PC-3 (cell line): Measurements from ENCODE around the gene TMEM131. TPM values are rescaled to one million over a fixed set of nuclear protein-coding genes. Genes with fewer than 3 reads are reported as not detected.

Source experiments
- ATAC-seq: fragments of 200-7000 bp; cut with Tn5 transposase; 2 replicates; pipeline ENCODE4 v1.9.1; 2020; ENCODE audit warnings: mild to moderate bottlenecking, moderate library complexity
- BruUV-seq: library from RNA; stranded (reverse); fragments of 400-500 nt; replicated peaks from 2 replicates; lab custom pipeline; 2021; lab: Mats Ljungman, UMichigan
- CTCF ChIA-PET: fragments of 300-600 bp; sonication (Branson Sonifier 250); formaldehyde crosslinking; loops from one replicate; lab custom pipeline; 2022; ENCODE audit warnings: antibody characterized with exemption; lab: Charles Lee
- POLR2A ChIA-PET: fragments of 300-600 bp; sonication (Branson Sonifier 250); formaldehyde crosslinking; loops from one replicate; lab custom pipeline; 2022; ENCODE audit warnings: antibody characterized with exemption; ENCODE audit not compliant: unreplicated experiment; lab: Charles Lee
- DNase-seq: peaks from one replicate; pipeline ENCODE4 v3.0.0-alpha.2; 2015
- H2AFZ ChIP-seq: fragments of 300-600 bp; sonication (generic); 2 replicates; pipeline ENCODE4 v1.6.0; 2016; ENCODE audit warnings: antibody characterized with exemption, low read length
- H3F3A ChIP-seq: fragments of 300-600 bp; sonication (generic); one replicate; pipeline ENCODE4 v1.6.0; 2017; ENCODE audit warnings: antibody characterized with exemption, low read length, control low read depth, mild to moderate bottlenecking; ENCODE audit not compliant: unreplicated experiment
- H3K27ac ChIP-seq: fragments of 300-600 bp; sonication (generic); 2 replicates; pipeline ENCODE4 v1.5.1; 2016; ENCODE audit warnings: mild to moderate bottlenecking, low read length
- H3K27me3 ChIP-seq: fragments of 300-600 bp; sonication (generic); 2 replicates; pipeline ENCODE4 v1.6.1; 2016; ENCODE audit warnings: low read length, mixed read lengths
- H3K36me3 ChIP-seq: fragments of 300-600 bp; sonication (generic); 2 replicates; pipeline ENCODE4 v1.6.1; 2016; ENCODE audit warnings: low read depth, mixed run types, low read length, mixed read lengths
- H3K4me1 ChIP-seq: fragments of 300-600 bp; sonication (generic); 2 replicates; pipeline ENCODE4 v1.5.1; 2016; ENCODE audit warnings: low read length; ENCODE audit not compliant: insufficient read depth
- H3K4me2 ChIP-seq: fragments of 300-600 bp; sonication (generic); 2 replicates; pipeline ENCODE4 v1.6.0; 2016; ENCODE audit warnings: low read length
- H3K4me3 ChIP-seq: fragments of 300-600 bp; sonication (generic); 2 replicates; pipeline ENCODE4 v1.5.1; 2016; ENCODE audit warnings: mild to moderate bottlenecking, low read length, mixed read lengths
- H3K79me2 ChIP-seq: fragments of 300-600 bp; sonication (generic); 2 replicates; pipeline ENCODE4 v1.6.1; 2017; ENCODE audit warnings: low read length, mixed read lengths
- H3K9ac ChIP-seq: fragments of 300-600 bp; sonication (generic); 2 replicates; pipeline ENCODE4 v1.6.0; 2016; ENCODE audit warnings: mild to moderate bottlenecking, low read length
- H3K9me2 ChIP-seq: fragments of 300-600 bp; sonication (generic); replicated peaks from 2 replicates; pipeline ENCODE4 v1.6.1; 2016; ENCODE audit warnings: mixed run types, low read length, mixed read lengths
- H3K9me3 ChIP-seq: fragments of 300-600 bp; sonication (generic); 2 replicates; pipeline ENCODE4 v1.6.1; 2016; ENCODE audit warnings: low read length, mixed read lengths
- H4K20me1 ChIP-seq: fragments of 300-600 bp; sonication (generic); 2 replicates; pipeline ENCODE4 v1.6.1; 2016; ENCODE audit warnings: low read length, mixed read lengths
- CTCF ChIP-seq: fragments of 300-600 bp; sonication (generic); conservative IDR thresholded peaks from 2 replicates; pipeline ENCODE4 v1.5.1; 2017; ENCODE audit warnings: antibody characterized with exemption, low read depth, mild to moderate bottlenecking, low read length
- EZH2 ChIP-seq: fragments of 300-600 bp; sonication (generic); IDR thresholded peaks from one replicate; pipeline ENCODE4 v1.6.1; 2017; ENCODE audit warnings: antibody characterized with exemption, mild to moderate bottlenecking, low read length; ENCODE audit not compliant: unreplicated experiment
- EZH2phosphoT487 ChIP-seq: fragments of 300-600 bp; sonication (generic); IDR thresholded peaks from 2 replicates; pipeline ENCODE4 v1.6.1; 2018; ENCODE audit warnings: mild to moderate bottlenecking, antibody characterized with exemption, low read length, borderline replicate concordance
- intact Hi-C: fragments of 100-400 bp; cut with micrococcal nuclease; formaldehyde crosslinking; loops from 2 replicates; pipeline ENCODE4 v1.9.0; 2023
- total RNA-seq: library from RNA; depleted of rRNA; stranded (reverse); fragments of >200 nt; gene quantifications from 2 replicates; pipeline ENCODE4 v1.2.3, GENCODE V29; 2014

The TMEM131 gene
- total RNA-seq, 1 experiment from 2014 or later = 21.1 TPM

- peaks cover 72% of the 10 kb centered on the region for H3K79me2 ChIP-seq
- H3K9me2 ChIP-seq = no peaks in the 10 kb centered on the region
- H3F3A ChIP-seq = no peaks in the 10 kb centered on the region
- H3K4me3 ChIP-seq = no peak overlapping the region
- intact Hi-C loops = no loop called here
- ChIA-PET POLR2A (no interaction called here), CTCF (no interaction called here)
- ATAC-seq = no peak
- no peak for DNase-seq
- no TSS peak for BruUV-seq
- no peaks in the 10 kb centered on the region for H3K9me3 ChIP-seq
- H3K27me3 ChIP-seq = no peaks in the 10 kb centered on the region
- H2AFZ ChIP-seq = no peak overlapping the region
- H3K9ac ChIP-seq = no peak overlapping the region
- TF ChIP-seq CTCF (no peak), EZH2 (no peak), EZH2phosphoT487 (no peak)
- no peak overlapping the region for H3K4me2 ChIP-seq
- peaks cover 4% of the 10 kb centered on the region; the same call in 1 of the 2 replicates for H3K4me1 ChIP-seq
- H3K27ac ChIP-seq = no peak overlapping the region
- peaks cover 8% of the 10 kb centered on the region for H3K36me3 ChIP-seq
- H4K20me1 ChIP-seq = 0 out of 2 replicates have a peak, but pooled peaks cover 4% of the 10 kb centered on the region
These were observed 67.2 kb downstream of the TMEM131 start for GRCh38 chr2:97928591-97928990.

DNA sequence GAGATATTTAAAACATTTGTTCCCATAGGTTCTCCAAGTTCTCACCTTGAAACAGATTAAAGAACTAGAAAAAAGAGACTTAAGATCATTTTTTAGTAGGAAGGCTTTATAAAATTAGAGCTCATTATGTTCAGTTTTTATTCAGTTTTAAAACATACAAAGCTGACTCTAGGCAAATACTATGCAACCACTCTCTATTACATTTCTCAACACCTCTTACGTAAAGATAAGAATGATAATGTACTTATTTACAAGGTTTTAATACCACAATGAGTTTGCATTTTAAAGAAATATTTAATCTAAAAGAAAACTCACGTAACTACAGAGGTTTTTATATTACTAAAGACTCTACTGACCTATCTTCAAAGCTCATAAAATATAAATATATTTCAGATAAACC, 68.8 kb downstream of the TMEM131 start:
- no peak overlapping the region for H2AFZ ChIP-seq
- BruUV-seq = no TSS peak
- H3K36me3 ChIP-seq = peaks cover 8% of the 10 kb centered on the region
- H3K9ac ChIP-seq = no peak overlapping the region
- intact Hi-C loops = no loop called here
- peaks cover 59% of the 10 kb centered on the region for H3K79me2 ChIP-seq
- peaks cover 4% of the 10 kb centered on the region; the same call in 1 of the 2 replicates for H3K4me1 ChIP-seq
- H3K27me3 ChIP-seq = no peaks in the 10 kb centered on the region
- H3F3A ChIP-seq = no peaks in the 10 kb centered on the region
- H3K4me2 ChIP-seq = no peak overlapping the region
- no peaks in the 10 kb centered on the region for H3K9me3 ChIP-seq
- H3K27ac ChIP-seq = no peak overlapping the region
- TF ChIP-seq EZH2phosphoT487 (no peak), CTCF (no peak), EZH2 (no peak)
- ATAC-seq = no peak
- no peaks in the 10 kb centered on the region for H3K9me2 ChIP-seq
- H4K20me1 ChIP-seq = 0 out of 2 replicates have a peak, but pooled peaks cover 4% of the 10 kb centered on the region
- CTCF ChIA-PET = no interaction called here
- no peak overlapping the region for H3K4me3 ChIP-seq
- POLR2A ChIA-PET = no interaction called here
- DNase-seq = no peak

GRCh38 chr2:97924194-97924593, 71.6 kb downstream of the TMEM131 start:
- DNase-seq = no peak
- no peak for TF ChIP-seq CTCF
- no peak for TF ChIP-seq EZH2
- TF ChIP-seq EZH2phosphoT487 = no peak

More at GRCh38 chr2:97924194-97924593, 71.6 kb downstream of the TMEM131 start:
- H3K27me3 ChIP-seq = no peaks in the 10 kb centered on the region
- ATAC-seq = no peak
- H3K4me3 ChIP-seq = no peak overlapping the region
- CTCF ChIA-PET = no interaction called here
- H3K79me2 ChIP-seq = peaks cover 42% of the 10 kb centered on the region
- no peak overlapping the region for H3K4me2 ChIP-seq
- no peak overlapping the region for H3K9ac ChIP-seq
- no TSS peak for BruUV-seq
- no peaks in the 10 kb centered on the region for H3K9me3 ChIP-seq
- peaks cover 10% of the 10 kb centered on the region for H3K36me3 ChIP-seq
- no peaks in the 10 kb centered on the region for H3K9me2 ChIP-seq
- H3K27ac ChIP-seq = no peak overlapping the region
- no peaks in the 10 kb centered on the region for H3F3A ChIP-seq
- H4K20me1 ChIP-seq = no peaks in the 10 kb centered on the region
- H2AFZ ChIP-seq = no peak overlapping the region
- POLR2A ChIA-PET = no interaction called here
- H3K4me1 ChIP-seq = no peaks in the 10 kb centered on the region
- intact Hi-C loops = no loop called here
